Amniotic stem cell (primary cell): ENCODE measurements around the gene CDCP1.

Source experiments
- DNase-seq: peaks from one replicate; lab custom pipeline; 2025; lab: John Stamatoyannopoulos, UW

CDCP1 gene

GRCh38 chr3:45113625-45114050, 32.5 kb downstream of the CDCP1 start:
- no peak for DNase-seq

DNA sequence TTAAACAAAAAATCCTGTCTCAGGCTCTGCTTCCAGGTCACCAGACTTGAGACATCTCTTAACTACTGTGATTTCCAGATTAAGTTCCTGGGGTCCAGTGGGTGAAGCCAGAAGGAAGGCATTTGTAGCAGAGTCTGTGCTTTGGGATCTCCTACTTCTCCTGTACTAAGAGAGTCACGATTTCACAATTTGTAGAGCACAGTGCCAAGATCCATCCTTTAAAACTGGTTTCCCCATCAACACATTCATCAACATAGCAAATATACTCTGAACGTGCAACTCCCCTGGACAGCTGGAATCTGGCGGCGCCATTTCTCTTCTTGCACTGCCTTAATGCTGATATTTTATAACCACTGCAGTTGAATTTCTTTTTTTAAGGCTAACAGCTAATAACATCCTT, 33.2 kb downstream of the CDCP1 start:
- DNase-seq = no peak

DNA sequence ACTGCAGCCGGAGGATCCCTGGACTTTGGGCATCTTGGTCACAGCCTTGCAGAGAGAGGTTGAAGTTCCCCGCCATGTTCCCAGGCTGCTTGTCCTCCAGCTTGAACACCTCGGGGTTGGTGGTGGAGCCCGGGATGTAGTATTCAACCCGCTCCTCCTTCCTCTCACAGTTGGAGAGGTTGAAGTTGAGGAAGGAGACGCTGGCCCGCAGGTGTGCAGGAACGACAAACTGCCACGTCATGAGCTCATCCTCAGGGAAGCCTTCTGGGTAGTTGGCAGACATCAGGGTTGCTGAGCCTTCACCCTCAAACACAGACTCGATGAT, 35.7 kb downstream of the CDCP1 start:
- no peak for DNase-seq

GRCh38 chr3:45109771-45110508, 36.2 kb downstream of the CDCP1 start:
- DNase-seq = no peak

GRCh38 chr3:45106874-45107273, 39.3 kb downstream of the CDCP1 start:
- no peak for DNase-seq

GRCh38 chr3:45105855-45106671, 40.1 kb downstream of the CDCP1 start:
- DNase-seq = no peak

DNA sequence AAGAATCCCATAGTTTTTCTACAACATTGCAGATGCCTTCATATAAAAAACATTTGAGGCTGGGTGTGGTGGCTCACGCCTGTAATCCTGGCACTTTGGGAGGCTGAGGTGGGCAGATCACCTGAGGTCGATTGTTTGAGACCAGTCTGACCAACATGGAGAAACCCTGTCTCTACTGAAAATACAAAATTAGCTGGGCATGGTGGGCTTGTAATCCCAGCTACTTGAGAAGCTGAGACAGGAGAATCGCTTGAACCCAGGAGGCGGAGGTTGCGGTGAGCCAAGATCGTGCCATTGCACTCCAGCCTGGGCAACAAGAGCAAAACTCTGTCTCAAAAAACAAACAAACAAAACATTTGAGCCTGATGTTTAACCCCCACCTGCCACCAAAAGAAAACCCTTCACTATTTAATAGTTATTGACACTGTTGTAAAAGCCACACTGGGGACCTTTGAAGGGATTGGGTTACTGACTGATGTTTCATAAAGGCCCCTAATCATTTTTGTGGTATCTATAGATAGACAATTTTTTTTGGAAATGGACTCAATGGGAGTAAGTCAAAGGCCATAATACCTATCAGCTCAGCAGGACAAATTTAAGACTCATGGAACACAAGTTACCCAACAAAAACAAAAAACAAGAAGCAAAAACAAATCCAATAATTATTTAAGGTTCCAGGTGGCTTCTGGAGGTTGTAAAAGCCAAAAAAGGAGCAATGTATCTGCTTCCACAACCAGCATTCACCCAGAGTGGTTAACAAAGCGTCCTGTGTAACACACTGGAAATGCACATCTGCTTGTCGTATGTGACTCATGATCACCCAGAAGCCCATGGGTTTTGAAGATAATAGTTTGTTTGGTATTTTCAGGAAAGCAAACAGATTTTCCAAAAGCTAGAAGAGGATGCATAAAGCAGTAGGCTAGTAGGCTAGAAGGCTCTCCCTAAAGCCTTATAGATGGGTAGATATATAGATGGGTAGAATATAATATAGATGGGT, 41.2 kb downstream of the CDCP1 start:
- DNase-seq = no peak

GRCh38 chr3:45103753-45104714, 42.1 kb downstream of the CDCP1 start:
- DNase-seq = no peak

DNA sequence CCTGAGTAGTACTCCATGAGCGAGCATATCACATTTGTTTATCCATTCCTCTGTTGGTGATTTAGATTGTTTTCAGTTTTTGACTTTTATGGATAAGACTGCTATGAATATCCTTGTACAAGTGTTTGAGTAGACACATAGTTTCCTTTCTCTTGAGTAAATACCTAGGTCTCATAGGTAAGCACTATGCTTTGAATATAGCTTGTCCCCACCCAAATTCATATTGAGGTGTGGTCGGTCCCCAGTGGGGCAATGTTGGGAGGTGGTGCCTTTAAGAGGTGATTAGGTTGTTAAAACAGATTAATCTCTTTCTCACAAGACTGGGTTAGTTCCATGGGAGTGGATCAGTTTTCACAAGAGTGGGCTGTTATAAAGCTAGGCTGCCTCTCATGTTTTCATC, 42.8 kb downstream of the CDCP1 start:
- no peak for DNase-seq

- no peak for DNase-seq
Observed at GRCh38 chr3:45100981-45101407, 45.2 kb downstream of the CDCP1 start.

DNA sequence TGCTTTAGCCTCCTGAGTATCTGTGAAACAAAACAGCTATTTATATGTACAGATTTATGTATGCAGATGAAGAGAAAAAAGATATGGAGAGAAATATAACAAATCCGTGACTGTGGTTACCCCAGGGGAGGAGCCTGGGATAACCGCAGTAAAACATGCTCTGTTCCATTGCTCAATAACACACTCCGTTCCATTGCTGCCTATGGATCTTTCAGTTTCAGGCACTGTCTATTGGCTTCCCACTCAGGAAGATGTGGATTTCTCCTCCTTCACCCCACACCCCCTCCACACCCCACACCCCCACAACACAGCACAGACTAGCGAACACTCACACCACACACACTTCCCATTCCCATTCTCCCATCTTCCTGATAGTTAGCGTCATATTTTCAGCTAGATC, 47.9 kb downstream of the CDCP1 start:
- DNase-seq = no peak

GRCh38 chr3:45097296-45097883, 48.8 kb downstream of the CDCP1 start:
- DNase-seq = no peak

- DNase-seq = no peak
Observed at GRCh38 chr3:45095916-45096526, 50.2 kb downstream of the CDCP1 start.

GRCh38 chr3:45093176-45093575, 53.0 kb downstream of the CDCP1 start:
- no peak for DNase-seq

GRCh38 chr3:45092132-45093031, 53.8 kb downstream of the CDCP1 start:
- no peak for DNase-seq

DNA sequence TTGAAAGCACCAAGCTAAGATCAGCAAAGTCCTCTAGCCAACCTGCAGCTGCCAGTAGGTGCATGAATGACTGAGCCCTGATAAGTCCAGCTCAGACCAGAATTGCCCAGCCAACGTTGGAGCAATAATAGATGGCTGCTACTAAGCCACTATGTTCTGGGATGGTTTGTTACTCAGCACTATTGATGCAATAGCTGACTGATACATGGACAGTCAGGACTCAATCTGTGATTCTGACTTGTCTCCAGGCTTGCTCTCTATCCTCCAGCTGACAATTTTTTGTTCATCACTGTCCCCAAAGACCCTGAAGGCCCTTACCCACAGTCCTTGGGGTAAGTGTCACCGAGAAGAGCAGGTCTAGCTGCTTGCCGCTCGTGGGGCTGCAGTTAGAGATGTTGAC, 55.3 kb downstream of the CDCP1 start:
- no peak for DNase-seq

DNA sequence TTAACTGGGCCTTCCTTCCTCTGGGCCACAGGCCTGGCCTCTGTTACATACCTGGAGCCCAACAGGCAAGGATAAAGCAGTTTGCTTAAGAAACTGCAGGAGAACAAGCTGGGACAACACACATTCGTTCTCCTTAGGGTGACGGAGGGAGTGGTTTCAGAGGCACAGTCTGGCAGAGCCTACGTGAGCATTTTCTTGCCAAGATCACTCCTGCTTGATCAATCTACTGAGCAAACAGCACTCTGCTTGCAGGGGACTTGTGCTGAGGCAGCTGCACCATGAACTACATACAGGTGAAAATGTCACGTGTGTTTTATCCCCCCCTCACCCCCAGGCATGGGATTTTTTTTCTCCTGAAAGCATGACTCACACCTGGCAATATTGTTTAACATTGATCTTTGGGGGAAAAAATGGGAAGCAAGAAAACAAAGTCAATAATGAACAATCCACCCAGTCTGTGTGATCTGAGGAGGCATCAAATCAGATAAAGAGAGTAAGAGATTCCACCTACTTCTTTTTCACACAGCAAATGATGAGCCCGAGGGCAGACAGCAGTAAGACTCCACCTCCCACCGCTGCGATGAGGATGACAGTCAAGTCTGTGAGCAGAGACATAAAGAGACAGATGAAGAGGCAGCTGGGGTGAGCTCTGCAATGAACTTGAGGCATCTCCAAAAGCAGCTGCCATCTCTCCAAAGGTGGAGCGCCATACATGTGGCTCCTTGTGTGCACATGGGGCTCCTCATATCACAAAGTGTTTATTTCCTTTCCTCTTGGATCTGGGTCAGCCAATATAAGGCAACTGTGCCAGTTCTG, 57.4 kb downstream of the CDCP1 start:
- DNase-seq = no peak

- no peak for DNase-seq
Observed at GRCh38 chr3:45087155-45087554, 59.0 kb downstream of the CDCP1 start.
